Lung (tissue), 12 donors: ENCODE results near the gene FFAR3. TPM values are rescaled to one million over a fixed set of nuclear protein-coding genes. Genes with fewer than 3 reads are reported as not detected.

Experiments
- ATAC-seq: fragments of 200-7000 bp; cut with Tn5 transposase; one replicate; pipeline ENCODE4 v1.9.1; 2020; ENCODE audit warnings: moderate number of reproducible peaks; ENCODE audit not compliant: insufficient read depth, low FRiP score
- DNase-seq, 3 donors: peaks; one replicate each; pipeline ENCODE4 v3.0.0-alpha.2; 2013 to 2017
- H3K27ac ChIP-seq, 2 donors: one replicate each; pipeline ENCODE4 v1.5.1; 2013; ENCODE audit warnings: mild to moderate bottlenecking in 2 of 2, moderate library complexity in 2 of 2, control low read depth in 1 of 2, inconsistent platforms in 1 of 2, low read depth in 1 of 2, low read length in 1 of 2
- H3K27me3 ChIP-seq, 3 donors: one replicate each; pipeline ENCODE4 v1.5.1; 2013; ENCODE audit warnings: low read length in 2 of 3; ENCODE audit not compliant: control insufficient read depth in 3 of 3, insufficient read depth in 3 of 3
- H3K36me3 ChIP-seq, 4 donors: one replicate each; pipeline ENCODE4 v1.5.1; 2013; ENCODE audit warnings: low read length in 4 of 4, mild to moderate bottlenecking in 1 of 4, moderate library complexity in 1 of 4; ENCODE audit not compliant: control insufficient read depth in 4 of 4, insufficient read depth in 4 of 4
- H3K4me1 ChIP-seq, 5 donors: one replicate each; pipeline ENCODE4 v1.5.1; 2013; ENCODE audit warnings: low read length in 5 of 5, mild to moderate bottlenecking in 2 of 5, moderate library complexity in 1 of 5; ENCODE audit not compliant: control insufficient read depth in 5 of 5, insufficient read depth in 5 of 5
- H3K4me3 ChIP-seq: one replicate; pipeline ENCODE4 v1.5.1; 2013; ENCODE audit warnings: mild to moderate bottlenecking, control low read depth, moderate library complexity
- H3K9ac ChIP-seq, 2 donors: one replicate each; pipeline ENCODE4 v1.5.1; 2013; ENCODE audit warnings: low read length in 2 of 2, control low read depth in 1 of 2; ENCODE audit not compliant: insufficient read depth in 1 of 2
- H3K9me3 ChIP-seq, 4 donors: one replicate each; pipeline ENCODE4 v1.5.1; 2013; ENCODE audit warnings: low read length in 3 of 4, mild to moderate bottlenecking in 1 of 4, moderate library complexity in 1 of 4; ENCODE audit not compliant: control insufficient read depth in 4 of 4, insufficient read depth in 3 of 4
- WGBS, 2 donors: extraction: QIAGEN DNeasy Blood & Tissue Kit; methylation state at CpG; one replicate each; pipeline ENCODE4 v1.1.7; 2013; 5-methylcytosine and 5-hydroxymethylcytosine counted together
- polyA plus RNA-seq, 2 donors: library from polyadenylated mRNA; stranded (reverse); fragments of 200-250 nt; gene quantifications; one replicate each; pipeline ENCODE4 v1.2.1, GENCODE V29; 2013
- total RNA-seq, 2 donors: library from RNA; depleted of rRNA in 1 of 2; stranded (reverse); fragments of >200 nt in 1 of 2; gene quantifications; one replicate each; pipeline ENCODE4 v1.2.1, GENCODE V29; 2014 to 2021
- TF ChIP-seq, protein P1 (sequence below): IDR thresholded peaks from 2 replicates; pipeline ENCODE4 v1.5.1; 2012; ENCODE audit warnings: mild to moderate bottlenecking; ENCODE audit errors: control extremely low read depth, extremely low read depth
- donor health status: control.
- donor health status: control.
- donor health status: Bipolar disorder and iron deficiency.
- donor health status: healthy.
- donor health status: DM: yes; HTN: yes; CAD: no.

Gene FFAR3
- total and polyA plus RNA-seq, 4 donors = 0.06 to 20.9 (median 0.40) TPM

DNA sequence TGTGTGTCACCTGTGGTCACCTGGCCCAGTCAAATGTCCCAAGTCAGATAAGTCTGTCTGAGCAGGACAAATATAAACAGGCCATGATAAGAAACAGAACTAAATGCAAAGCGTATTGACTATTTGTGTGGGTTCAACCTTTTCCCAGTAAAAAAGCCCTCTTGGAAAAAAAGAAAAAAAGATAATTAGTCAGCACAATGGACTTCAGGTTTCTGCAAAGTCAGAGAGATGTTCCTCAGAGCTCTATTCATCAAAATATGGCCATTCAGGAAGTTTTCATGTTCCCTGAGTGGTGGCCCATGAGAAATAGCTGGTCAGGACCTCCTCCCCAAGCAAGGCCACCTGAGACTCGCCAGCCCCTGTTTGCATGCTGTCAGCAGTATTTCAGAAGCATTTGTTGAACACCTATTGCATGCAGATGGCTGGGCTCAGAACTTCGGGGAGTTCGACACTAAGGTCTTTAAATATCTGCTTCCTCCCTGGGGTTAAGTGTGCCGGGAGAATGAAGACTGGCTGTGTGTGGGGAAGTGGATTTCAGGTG lies 2.7 kb downstream of the FFAR3 start:
- Histone ChIP-seq H3K36me3 (no peaks in the 10 kb centered on the region), H3K4me1 (peaks cover 0 to 19% (median 5%) of the 10 kb centered on the region in 5 donors), H3K4me3 (no peak overlapping the region), H3K27ac (no peak overlapping the region), H3K9ac (no peak overlapping the region), H3K9me3 (no peaks in the 10 kb centered on the region), H3K27me3 (no peaks in the 10 kb centered on the region)
- WGBS, 2 donors = 49% methylated on average over 5 of the region's 5 CpGs; no CpG with 5 or more reads in 1 of the 2 donors
- DNase-seq (no peak), ATAC-seq (no peak)
- TF ChIP-seq, protein P1, sequence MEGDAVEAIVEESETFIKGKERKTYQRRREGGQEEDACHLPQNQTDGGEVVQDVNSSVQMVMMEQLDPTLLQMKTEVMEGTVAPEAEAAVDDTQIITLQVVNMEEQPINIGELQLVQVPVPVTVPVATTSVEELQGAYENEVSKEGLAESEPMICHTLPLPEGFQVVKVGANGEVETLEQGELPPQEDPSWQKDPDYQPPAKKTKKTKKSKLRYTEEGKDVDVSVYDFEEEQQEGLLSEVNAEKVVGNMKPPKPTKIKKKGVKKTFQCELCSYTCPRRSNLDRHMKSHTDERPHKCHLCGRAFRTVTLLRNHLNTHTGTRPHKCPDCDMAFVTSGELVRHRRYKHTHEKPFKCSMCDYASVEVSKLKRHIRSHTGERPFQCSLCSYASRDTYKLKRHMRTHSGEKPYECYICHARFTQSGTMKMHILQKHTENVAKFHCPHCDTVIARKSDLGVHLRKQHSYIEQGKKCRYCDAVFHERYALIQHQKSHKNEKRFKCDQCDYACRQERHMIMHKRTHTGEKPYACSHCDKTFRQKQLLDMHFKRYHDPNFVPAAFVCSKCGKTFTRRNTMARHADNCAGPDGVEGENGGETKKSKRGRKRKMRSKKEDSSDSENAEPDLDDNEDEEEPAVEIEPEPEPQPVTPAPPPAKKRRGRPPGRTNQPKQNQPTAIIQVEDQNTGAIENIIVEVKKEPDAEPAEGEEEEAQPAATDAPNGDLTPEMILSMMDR = no peak

DNA sequence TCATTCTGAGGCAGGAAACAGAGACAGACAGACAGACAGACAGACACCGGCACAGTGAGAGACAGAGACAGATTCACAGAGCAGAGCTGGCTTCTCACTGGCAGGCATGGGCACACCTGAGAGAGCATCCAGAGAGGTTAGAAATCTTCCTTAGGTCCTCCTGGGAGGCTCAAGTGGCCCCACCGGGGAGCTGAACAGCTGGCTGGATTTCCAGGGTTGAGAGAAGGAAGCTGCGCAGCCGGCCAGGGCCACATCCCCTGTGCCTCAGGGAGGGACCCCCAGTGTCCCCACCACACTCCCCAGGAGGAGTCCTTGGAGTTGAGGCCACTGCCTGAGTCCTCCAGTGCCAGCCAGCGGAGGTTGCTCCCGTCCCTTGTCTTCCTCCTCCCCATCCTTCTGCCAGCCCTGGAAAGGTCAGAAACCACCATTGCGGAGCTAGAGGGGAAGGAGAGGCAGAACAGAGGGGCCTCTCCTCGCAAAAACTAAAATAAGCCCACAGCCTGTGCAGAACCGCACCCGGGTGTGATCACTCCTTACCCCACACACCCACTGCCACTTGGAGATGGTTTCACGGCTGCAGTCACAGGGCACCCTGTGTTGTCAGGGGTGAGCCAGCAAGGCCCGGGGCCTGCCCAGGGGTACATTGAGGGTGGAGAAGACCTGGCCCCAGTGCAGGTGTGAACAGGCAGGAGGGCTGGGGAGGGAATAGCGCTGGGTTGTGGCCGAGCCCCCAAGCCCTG lies 4.2 kb downstream of the FFAR3 start:
- Histone ChIP-seq H3K4me3 (no peak overlapping the region), H3K27ac (no peak overlapping the region), H3K36me3 (no peaks in the 10 kb centered on the region), H3K4me1 (peaks cover 0 to 10% (median 5%) of the 10 kb centered on the region in 5 donors), H3K9me3 (no peaks in the 10 kb centered on the region), H3K27me3 (peaks cover 0 to 2% (median 0%) of the 10 kb centered on the region in 3 donors), H3K9ac (no peak overlapping the region)
- WGBS, 2 donors = 88% methylated on average over 14 of the region's 14 CpGs; no CpG with 5 or more reads in 1 of the 2 donors
- ATAC-seq (no peak), DNase-seq (no peak)
- TF ChIP-seq, protein P1 = no peak

DNA sequence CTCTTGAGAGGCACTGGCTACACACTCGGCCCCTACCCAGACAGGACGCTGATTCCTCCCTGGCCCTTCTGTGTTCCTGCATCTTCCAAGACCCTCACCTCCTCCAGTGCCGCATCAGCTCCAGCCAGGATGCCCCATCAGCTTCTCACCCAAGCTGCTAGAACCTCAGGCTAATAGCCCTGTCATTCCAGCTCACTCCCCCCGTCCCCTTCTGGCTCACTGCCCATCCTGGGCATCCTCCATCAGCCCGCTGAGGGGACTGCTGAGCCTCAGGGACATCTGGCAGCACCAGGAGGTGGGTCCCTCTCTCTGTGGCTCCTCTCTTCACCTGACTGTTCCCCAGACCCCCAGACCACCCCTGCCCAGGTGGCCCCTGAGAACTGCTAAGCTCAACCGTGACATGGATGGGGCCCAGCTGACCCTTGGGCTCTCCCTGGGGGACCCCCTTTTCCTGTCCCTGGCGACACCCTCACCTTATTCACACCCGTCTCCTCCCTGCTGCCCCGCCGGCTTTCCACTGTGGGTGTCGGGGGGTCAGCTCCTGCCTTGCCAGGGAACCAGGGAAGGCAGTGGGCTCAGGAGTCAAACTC lies 4.8 kb downstream of the FFAR3 start:
- TF ChIP-seq, protein P1 = no peak
- DNase-seq (no peak), ATAC-seq (no peak)
- Histone ChIP-seq H3K9ac (no peak overlapping the region), H3K27ac (no peak overlapping the region), H3K9me3 (no peaks in the 10 kb centered on the region), H3K4me1 (peaks cover 0 to 4% (median 2%) of the 10 kb centered on the region in 5 donors), H3K27me3 (peaks cover 0 to 4% (median 0%) of the 10 kb centered on the region in 3 donors), H3K36me3 (no peaks in the 10 kb centered on the region), H3K4me3 (no peak overlapping the region)
- WGBS, 2 donors = 88% methylated on average over 10 of the region's 11 CpGs; no CpG with 5 or more reads in 1 of the 2 donors
